Peyer's patch (tissue), 4 donors: ENCODE measurements around the gene CORO7.

Experiments
- CTCF ChIP-seq, 6 experiments: fragments of 450-650 bp in 4 of 6; fragments of 200-600 bp in 2 of 6; sonication (generic) in 1 of 6; IDR thresholded peaks; one replicate each; pipeline ENCODE4 v1.5.1; 2017 to 2019; ENCODE audit warnings: antibody characterized with exemption in 6 of 6, mild to moderate bottlenecking in 3 of 6, moderate library complexity in 1 of 6
- POLR2A ChIP-seq, 2 donors: fragments of 450-650 bp; IDR thresholded peaks; one replicate each; pipeline ENCODE4 v1.5.1; 2017; ENCODE audit warnings: antibody characterized with exemption in 2 of 2, mild to moderate bottlenecking in 2 of 2, moderate library complexity in 2 of 2

GRCh38 chr16:4369007-4369733 lies 47.2 kb downstream of the CORO7 start:
- TF ChIP-seq POLR2A (IDR thresholded peaks at IDR 0.05) (no peak), CTCF (IDR thresholded peaks at IDR 0.05) (no peak)
